Osteocyte (in vitro differentiated cells): Measurements from ENCODE around the gene THEMIS2. TPM values are rescaled to one million over a fixed set of nuclear protein-coding genes. Genes with fewer than 3 reads are reported as not detected.
A peak's percentile ranks its signal among the peaks of the same experiment; 100 is the strongest.
"Not testable (repeated sequence)": the region's sequence is repeated elsewhere in the genome, so short reads cannot be mapped to it uniquely, and the experiment has no call there.

Experiments used
- DNase-seq: peaks from one replicate; pipeline ENCODE4 v3.0.0; 2021; ENCODE audit warnings: mixed read lengths; ENCODE audit not compliant: unreplicated experiment; ENCODE audit errors: extremely low spot score
- H3K27ac Mint-ChIP-seq: one replicate; pipeline ENCODE4 v1.8.0; 2021; ENCODE audit warnings: mild to moderate bottlenecking, mixed read lengths; ENCODE audit not compliant: unreplicated experiment
- H3K27me3 Mint-ChIP-seq: one replicate; pipeline ENCODE4 v1.8.0; 2021; ENCODE audit warnings: mixed read lengths; ENCODE audit not compliant: unreplicated experiment
- H3K36me3 Mint-ChIP-seq: one replicate; pipeline ENCODE4 v1.8.0; 2021; ENCODE audit warnings: mixed read lengths; ENCODE audit not compliant: unreplicated experiment
- H3K4me1 Mint-ChIP-seq: one replicate; pipeline ENCODE4 v1.8.0; 2021; ENCODE audit warnings: mixed read lengths; ENCODE audit not compliant: unreplicated experiment
- H3K4me3 Mint-ChIP-seq: one replicate; pipeline ENCODE4 v1.8.0; 2021; ENCODE audit warnings: mild to moderate bottlenecking, moderate library complexity, mixed read lengths; ENCODE audit not compliant: unreplicated experiment
- H3K9me3 Mint-ChIP-seq: one replicate; pipeline ENCODE4 v1.8.0; 2021; ENCODE audit warnings: mixed read lengths; ENCODE audit not compliant: unreplicated experiment
- CTCF ChIP-seq: fragments of 200-600 bp; sonication (generic); IDR thresholded peaks from 2 replicates; pipeline ENCODE4 v1.5.0; 2021; ENCODE audit warnings: antibody characterized with exemption, mild to moderate bottlenecking, moderate library complexity
- long read RNA-seq: library from polyadenylated mRNA; unstranded; transcript quantifications from one replicate; pipeline ENCODE4 v2.0.0, GENCODE V29; 2021
- total RNA-seq: library from RNA; stranded (reverse); gene quantifications from 2 replicates; pipeline ENCODE4 v1.2.1, GENCODE V29; 2021

Gene THEMIS2
- total RNA-seq, result 3.7 and 4.0 TPM in 2 replicates
- long read RNA-seq, partial matches to known transcripts, result 1 of 5 reads
- long read RNA-seq, other reads (novel, unspliced or antisense), result 2 of 5 reads

GRCh38 chr1:27872059-27872801 is at the start of gene THEMIS2:
TSS of gene THEMIS2 (plus strand) at chr1:27872544. CDS start at chr1:27872572, 28 bp downstream.
- Mint-ChIP-seq H3K4me1 (peaks cover 16% of the 10 kb centered on the region), H3K36me3 (no peaks in the 10 kb centered on the region), H3K9me3 (no peaks in the 10 kb centered on the region), H3K27ac (peak within 1 kb of the TSS; percentile 38), H3K27me3 (no peaks in the 10 kb centered on the region), H3K4me3 (peak within 1 kb of the TSS; percentile 78)
- DNase-seq, result no peak
- TF ChIP-seq CTCF, result no peak

DNA sequence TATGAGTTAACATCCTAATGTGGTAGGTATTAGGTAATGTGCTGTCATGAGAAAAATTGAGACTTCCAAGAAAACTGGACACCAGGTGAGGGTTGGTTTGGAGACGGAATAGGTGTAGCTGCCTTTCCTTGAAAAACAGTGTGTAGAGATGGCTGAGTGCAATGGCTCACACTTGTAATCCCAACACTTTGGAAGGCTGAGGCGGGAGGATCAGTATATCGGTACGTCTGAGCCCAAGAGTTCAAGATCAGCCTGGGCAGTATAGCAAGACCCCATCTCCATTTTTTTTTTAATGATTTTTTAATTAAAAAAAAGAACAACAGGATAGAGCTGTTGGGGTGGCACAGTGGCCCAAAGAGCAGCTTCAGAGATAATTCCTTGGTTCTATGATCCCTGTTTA is 48.6 kb upstream of the THEMIS2 start:
- no peak for DNase-seq
- Mint-ChIP-seq H3K4me1 (no peaks in the 10 kb centered on the region), H3K4me3 (no peak overlapping the region), H3K9me3 (no peaks in the 10 kb centered on the region), H3K27me3 (no peaks in the 10 kb centered on the region), H3K27ac (no peak overlapping the region), H3K36me3 (peaks cover 14% of the 10 kb centered on the region)
- no peak for TF ChIP-seq CTCF

DNA sequence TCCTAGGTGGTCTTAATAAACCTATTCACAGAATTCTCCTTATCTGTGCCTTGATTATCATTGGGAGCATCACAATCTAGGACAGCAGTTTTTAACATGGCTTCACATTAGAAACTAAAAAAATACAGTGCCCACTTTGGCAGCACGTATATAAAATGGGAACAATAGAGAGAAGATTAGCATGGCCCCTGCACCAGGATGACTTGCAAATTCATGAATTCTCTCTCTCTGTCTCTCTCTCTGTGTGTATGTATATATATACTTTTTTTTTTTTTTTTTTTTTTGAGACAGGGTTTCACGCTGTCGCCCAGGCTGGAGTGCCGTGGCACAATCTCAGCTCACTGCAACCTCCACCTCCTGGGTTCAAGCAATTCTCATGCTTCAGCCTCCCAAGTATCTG is 47.9 kb upstream of the THEMIS2 start:
- no peak for TF ChIP-seq CTCF

DNA sequence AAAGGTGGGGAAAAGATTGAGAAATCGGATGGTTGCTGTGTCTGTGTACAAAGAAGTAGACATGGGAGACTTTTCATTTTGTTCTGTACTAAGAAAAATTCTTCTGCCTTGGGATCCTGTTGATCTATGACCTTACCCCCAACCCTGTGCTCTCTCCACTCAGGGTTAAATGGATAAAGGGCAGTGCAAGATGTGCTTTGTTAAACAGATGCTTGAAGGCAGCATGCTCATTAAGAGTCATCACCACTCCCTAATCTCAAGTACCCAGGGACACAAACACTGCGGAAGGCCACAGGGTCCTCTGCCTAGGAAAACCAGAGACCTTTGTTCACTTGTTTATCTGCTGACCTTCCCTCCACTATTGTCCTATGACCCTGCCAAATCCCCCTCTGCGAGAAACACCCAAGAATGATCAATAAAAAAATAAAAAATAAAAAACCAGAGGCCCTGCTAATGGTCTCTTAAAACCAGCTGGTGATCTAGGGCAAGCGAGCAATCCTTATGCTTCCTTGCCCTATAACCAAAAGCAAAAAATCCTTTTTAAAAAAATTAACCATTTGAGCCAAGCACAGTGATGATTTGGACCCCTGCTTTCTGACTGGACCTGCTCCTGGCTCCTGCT is 42.9 kb upstream of the THEMIS2 start:
- Mint-ChIP-seq H3K27ac (peak overlapping the region; percentile 98), H3K4me3 (peak overlapping the region; percentile 93), H3K4me1 (peaks cover 24% of the 10 kb centered on the region)
- not testable (repeated sequence) for H3K36me3 Mint-ChIP-seq, H3K27me3 Mint-ChIP-seq, H3K9me3 Mint-ChIP-seq, DNase-seq

More for the DNA sequence above, 47.9 kb upstream of the THEMIS2 start:
- DNase-seq, result no peak
- Mint-ChIP-seq H3K4me1 (no peaks in the 10 kb centered on the region), H3K4me3 (no peak overlapping the region), H3K27ac (no peak overlapping the region), H3K27me3 (no peaks in the 10 kb centered on the region), H3K36me3 (peaks cover 11% of the 10 kb centered on the region), H3K9me3 (no peaks in the 10 kb centered on the region)

GRCh38 chr1:27830621-27831440 is 41.5 kb upstream of the THEMIS2 start, which contains the start of gene PPP1R8:
TSS of gene PPP1R8 (plus strand) at chr1:27830782. CDS start at chr1:27830836, 54 bp downstream.
- DNase-seq, result peak; percentile 97
- peaks cover 2% of the 10 kb centered on the region for H3K36me3 Mint-ChIP-seq
- no peaks in the 10 kb centered on the region for H3K27me3 Mint-ChIP-seq
- H3K27ac Mint-ChIP-seq, result peak within 1 kb of the TSS; percentile 98
- no peak for TF ChIP-seq CTCF
- peaks cover 24% of the 10 kb centered on the region for H3K4me1 Mint-ChIP-seq
- H3K9me3 Mint-ChIP-seq, result no peaks in the 10 kb centered on the region
- H3K4me3 Mint-ChIP-seq, result peak within 1 kb of the TSS; percentile 93
